IPS DF 6.9 (cell line): ENCODE results near the gene HECW1.

Experiments used
- DNase-seq: peaks from one replicate; pipeline ENCODE4 v3.0.0-alpha.2; 2013; ENCODE audit warnings: low read depth, low spot score
- H3K27ac ChIP-seq: one replicate; pipeline ENCODE4 v1.5.1; 2013; ENCODE audit warnings: low read length, control low read depth
- H3K27me3 ChIP-seq: 2 replicates; pipeline ENCODE4 v1.6.1; 2013; ENCODE audit warnings: mild to moderate bottlenecking, low read length; ENCODE audit not compliant: control insufficient read depth, insufficient read depth
- H3K36me3 ChIP-seq: 2 replicates; pipeline ENCODE4 v1.6.1; 2013; ENCODE audit warnings: low read length; ENCODE audit not compliant: control insufficient read depth, insufficient read depth
- H3K4me1 ChIP-seq: 2 replicates; pipeline ENCODE4 v1.6.1; 2013; ENCODE audit warnings: low read length; ENCODE audit not compliant: control insufficient read depth, insufficient read depth
- H3K4me3 ChIP-seq: 2 replicates; pipeline ENCODE4 v1.5.1; 2013; ENCODE audit warnings: mild to moderate bottlenecking, low read length
- H3K9me3 ChIP-seq: 2 replicates; pipeline ENCODE4 v1.6.1; 2013; ENCODE audit warnings: low read length, inconsistent platforms; ENCODE audit not compliant: control insufficient read depth, insufficient read depth
- WGBS: extraction: QIAGEN DNeasy Blood & Tissue Kit; methylation state at CpG from one replicate; pipeline ENCODE4 v1.1.7; 2013; ENCODE audit warnings: mixed read lengths, missing lambda C conversion rate; ENCODE audit not compliant: insufficient read length, insufficient coverage; 5-methylcytosine and 5-hydroxymethylcytosine counted together

The HECW1 gene

GRCh38 chr7:43247757-43248156, 135.3 kb downstream of the HECW1 start:
- Histone ChIP-seq H3K27me3 (no peaks in the 10 kb centered on the region), H3K27ac (no peak overlapping the region), H3K9me3 (no peaks in the 10 kb centered on the region), H3K4me1 (0 out of 2 replicates have a peak, but pooled peaks cover 1% of the 10 kb centered on the region), H3K4me3 (no peak overlapping the region), H3K36me3 (no peaks in the 10 kb centered on the region)
- DNase-seq, result no peak

- no peaks in the 10 kb centered on the region for H3K36me3 ChIP-seq
- no peak overlapping the region for H3K27ac ChIP-seq
- 0 out of 2 replicates have a peak, but pooled peaks cover 1% of the 10 kb centered on the region for H3K4me1 ChIP-seq
- no CpG with 5 or more reads among the region's 4 CpGs for WGBS
- no peaks in the 10 kb centered on the region for H3K27me3 ChIP-seq
- no peak for DNase-seq
- no peak overlapping the region for H3K4me3 ChIP-seq
- H3K9me3 ChIP-seq, result no peaks in the 10 kb centered on the region
These were observed 136.1 kb downstream of the HECW1 start for GRCh38 chr7:43248553-43248952.

- H3K4me3 ChIP-seq, result no peak overlapping the region
- H3K27ac ChIP-seq, result no peak overlapping the region
- H3K27me3 ChIP-seq, result no peaks in the 10 kb centered on the region
- no CpG with 5 or more reads among the region's 29 CpGs for WGBS
- H3K4me1 ChIP-seq, result 0 out of 2 replicates have a peak, but pooled peaks cover 1% of the 10 kb centered on the region
- H3K9me3 ChIP-seq, result no peaks in the 10 kb centered on the region
- H3K36me3 ChIP-seq, result no peaks in the 10 kb centered on the region
- no peak for DNase-seq
These were observed 136.7 kb downstream of the HECW1 start for GRCh38 chr7:43248961-43249822.

DNA sequence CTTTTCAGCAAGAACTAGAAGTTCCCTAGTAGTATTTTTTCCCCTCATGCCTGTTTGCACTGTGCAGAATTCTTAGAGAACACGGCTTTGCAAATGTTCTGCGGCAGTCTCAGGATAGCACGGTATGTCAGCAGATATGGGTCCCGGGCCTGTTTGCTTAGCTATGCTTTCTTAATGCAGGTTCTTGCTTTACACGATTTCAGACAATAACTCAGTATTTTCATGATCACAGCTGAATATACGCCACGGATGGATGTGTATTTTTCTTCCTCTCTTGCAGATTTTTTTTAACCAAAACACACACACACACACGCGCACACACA, 137.3 kb downstream of the HECW1 start:
- no peak for DNase-seq
- no peaks in the 10 kb centered on the region for H3K27me3 ChIP-seq
- 100% methylated on average over 2 of the region's 9 CpGs for WGBS
- no peak overlapping the region for H3K4me3 ChIP-seq
- no peaks in the 10 kb centered on the region for H3K36me3 ChIP-seq
- no peaks in the 10 kb centered on the region for H3K9me3 ChIP-seq
- 0 out of 2 replicates have a peak, but pooled peaks cover 1% of the 10 kb centered on the region for H3K4me1 ChIP-seq
- no peak overlapping the region for H3K27ac ChIP-seq

DNA sequence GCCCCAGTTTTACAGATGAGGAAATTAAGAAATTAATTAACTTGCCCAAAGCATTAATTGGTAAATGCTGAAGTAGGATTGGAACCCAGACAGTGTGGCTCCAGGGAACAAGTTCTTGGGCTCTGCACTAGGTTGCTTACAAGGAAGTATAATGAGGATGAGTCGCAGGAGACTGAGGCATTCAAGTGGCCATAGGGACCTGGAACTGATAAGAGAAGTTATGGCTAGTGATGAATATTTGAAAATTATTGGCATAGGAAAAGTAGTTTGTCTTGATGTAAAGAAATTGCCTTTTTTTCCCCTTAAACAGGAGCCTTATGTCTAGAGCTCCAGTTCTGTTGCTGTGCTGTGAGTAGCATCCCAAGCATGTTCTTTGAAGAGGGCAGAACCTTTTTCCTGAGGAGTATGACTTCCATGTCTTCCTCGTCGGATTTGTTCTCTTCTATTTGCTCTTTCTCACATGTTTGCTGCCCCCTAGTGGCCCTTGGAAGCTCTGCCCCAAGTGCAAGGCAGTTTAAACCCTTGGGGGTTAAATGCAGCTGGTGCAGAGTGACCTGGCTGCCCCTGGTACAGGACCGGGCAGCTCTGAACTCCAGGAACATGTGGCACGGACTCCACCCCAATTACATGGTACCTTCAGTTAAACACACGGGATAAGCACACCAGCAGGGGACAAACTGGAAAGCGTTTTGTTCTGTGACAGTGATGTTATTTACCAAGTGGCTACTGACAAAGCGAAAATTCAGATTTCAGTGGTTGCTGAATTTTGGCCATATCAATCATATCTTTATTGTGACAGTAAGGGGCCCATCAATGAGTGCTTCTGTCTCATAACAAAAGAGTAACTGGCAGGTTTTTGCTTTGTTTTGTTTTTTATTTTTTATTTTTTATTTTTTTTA, 148.8 kb downstream of the HECW1 start:
- H3K27ac ChIP-seq, result no peak overlapping the region
- no peaks in the 10 kb centered on the region for H3K9me3 ChIP-seq
- H3K4me3 ChIP-seq, result no peak overlapping the region
- H3K4me1 ChIP-seq, result no peaks in the 10 kb centered on the region
- no peaks in the 10 kb centered on the region for H3K36me3 ChIP-seq
- no CpG with 5 or more reads among the region's 8 CpGs for WGBS
- peak; percentile 61 for DNase-seq
- no peaks in the 10 kb centered on the region for H3K27me3 ChIP-seq

DNA sequence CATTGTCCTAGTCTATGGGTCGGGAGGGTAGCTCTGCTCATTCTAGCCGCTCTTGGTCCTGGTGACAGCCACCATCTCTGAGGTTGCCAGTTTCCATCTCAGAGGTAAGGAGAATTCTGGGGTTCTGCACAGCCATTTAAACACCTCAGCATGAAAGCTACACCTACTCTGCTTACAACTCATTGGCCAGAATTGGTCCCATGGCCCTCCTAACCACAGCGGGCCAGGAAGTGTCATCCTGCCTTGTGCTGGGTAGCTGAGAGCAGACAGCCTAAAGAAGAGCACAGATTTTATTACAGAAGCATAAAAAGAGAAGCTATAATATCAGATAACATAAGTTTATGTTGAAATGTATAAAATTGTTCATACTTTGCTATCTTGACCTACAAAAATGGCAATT, 152.7 kb downstream of the HECW1 start:
- Histone ChIP-seq H3K36me3 (no peaks in the 10 kb centered on the region), H3K4me1 (no peaks in the 10 kb centered on the region), H3K27ac (no peak overlapping the region), H3K27me3 (no peaks in the 10 kb centered on the region), H3K9me3 (no peaks in the 10 kb centered on the region), H3K4me3 (no peak overlapping the region)
- DNase-seq, result no peak
- WGBS, result no CpG with 5 or more reads among the region's 3 CpGs

GRCh38 chr7:43273939-43274719, 161.7 kb downstream of the HECW1 start:
- Histone ChIP-seq H3K9me3 (no peaks in the 10 kb centered on the region), H3K4me3 (no peak overlapping the region), H3K27me3 (no peaks in the 10 kb centered on the region), H3K36me3 (no peaks in the 10 kb centered on the region), H3K27ac (no peak overlapping the region), H3K4me1 (no peaks in the 10 kb centered on the region)
- DNase-seq, result no peak
- no CpG with 5 or more reads among the region's 36 CpGs for WGBS

- H3K36me3 ChIP-seq, result no peaks in the 10 kb centered on the region
- no peak for DNase-seq
- no CpG with 5 or more reads among the region's 3 CpGs for WGBS
- no peaks in the 10 kb centered on the region for H3K27me3 ChIP-seq
- no peaks in the 10 kb centered on the region for H3K4me1 ChIP-seq
- no peak overlapping the region for H3K4me3 ChIP-seq
- no peaks in the 10 kb centered on the region for H3K9me3 ChIP-seq
- no peak overlapping the region for H3K27ac ChIP-seq
These were observed 162.3 kb downstream of the HECW1 start for GRCh38 chr7:43274752-43275151.

DNA sequence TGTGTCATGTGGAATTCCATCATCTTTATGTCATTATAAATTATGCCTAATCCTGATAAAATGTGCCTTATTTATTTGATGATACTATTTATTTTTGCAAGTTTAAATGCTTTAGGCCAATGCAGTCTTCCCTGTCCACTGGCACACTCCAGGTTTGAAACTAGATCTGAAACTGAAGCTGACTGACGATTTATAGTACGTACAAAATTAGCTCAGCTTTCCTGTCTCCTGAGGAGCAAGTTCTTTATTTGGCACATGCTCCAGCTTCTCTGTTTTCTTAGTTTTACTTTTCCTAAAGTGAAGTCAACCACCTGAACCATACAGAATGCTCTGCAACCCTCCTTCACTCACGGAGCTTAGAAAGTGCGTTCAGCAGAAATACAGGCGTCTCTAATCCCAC, 164.1 kb downstream of the HECW1 start:
- H3K36me3 ChIP-seq, result no peaks in the 10 kb centered on the region
- WGBS, result no CpG with 5 or more reads among the region's 5 CpGs
- H3K4me3 ChIP-seq, result no peak overlapping the region
- no peaks in the 10 kb centered on the region; the same call in 1 of the 2 replicates for H3K4me1 ChIP-seq
- no peak for DNase-seq
- no peaks in the 10 kb centered on the region; the same call in 1 of the 2 replicates for H3K27me3 ChIP-seq
- no peak overlapping the region for H3K27ac ChIP-seq
- H3K9me3 ChIP-seq, result no peaks in the 10 kb centered on the region

- no CpG with 5 or more reads among the region's 10 CpGs for WGBS
- Histone ChIP-seq H3K27me3 (no peaks in the 10 kb centered on the region; the same call in 1 of the 2 replicates), H3K27ac (no peak overlapping the region), H3K4me3 (no peak overlapping the region), H3K4me1 (no peaks in the 10 kb centered on the region; the same call in 1 of the 2 replicates), H3K9me3 (no peaks in the 10 kb centered on the region), H3K36me3 (no peaks in the 10 kb centered on the region)
- no peak for DNase-seq
These were observed 165.7 kb downstream of the HECW1 start for GRCh38 chr7:43278088-43278644.
